ENCODE data around the gene TIGD6. TPM values are rescaled to one million over a fixed set of nuclear protein-coding genes. Genes with fewer than 3 reads are reported as not detected.

The TIGD6 gene
- total RNA-seq, 2 donors from 2014 or later, result 2.6 to 4.0 TPM

GRCh38 chr5:150021491-150022157, 21.2 kb upstream of the TIGD6 start:
- DNase-seq, result no peak
- no peak for ATAC-seq
- intact Hi-C loops (cut with DNase I, micrococcal nuclease), result no loop called here

- no peak for DNase-seq
- intact Hi-C loops (cut with DNase I, micrococcal nuclease), result no loop called here
- no peak for ATAC-seq
These were observed 19.8 kb upstream of the TIGD6 start for GRCh38 chr5:150020249-150020648.

DNA sequence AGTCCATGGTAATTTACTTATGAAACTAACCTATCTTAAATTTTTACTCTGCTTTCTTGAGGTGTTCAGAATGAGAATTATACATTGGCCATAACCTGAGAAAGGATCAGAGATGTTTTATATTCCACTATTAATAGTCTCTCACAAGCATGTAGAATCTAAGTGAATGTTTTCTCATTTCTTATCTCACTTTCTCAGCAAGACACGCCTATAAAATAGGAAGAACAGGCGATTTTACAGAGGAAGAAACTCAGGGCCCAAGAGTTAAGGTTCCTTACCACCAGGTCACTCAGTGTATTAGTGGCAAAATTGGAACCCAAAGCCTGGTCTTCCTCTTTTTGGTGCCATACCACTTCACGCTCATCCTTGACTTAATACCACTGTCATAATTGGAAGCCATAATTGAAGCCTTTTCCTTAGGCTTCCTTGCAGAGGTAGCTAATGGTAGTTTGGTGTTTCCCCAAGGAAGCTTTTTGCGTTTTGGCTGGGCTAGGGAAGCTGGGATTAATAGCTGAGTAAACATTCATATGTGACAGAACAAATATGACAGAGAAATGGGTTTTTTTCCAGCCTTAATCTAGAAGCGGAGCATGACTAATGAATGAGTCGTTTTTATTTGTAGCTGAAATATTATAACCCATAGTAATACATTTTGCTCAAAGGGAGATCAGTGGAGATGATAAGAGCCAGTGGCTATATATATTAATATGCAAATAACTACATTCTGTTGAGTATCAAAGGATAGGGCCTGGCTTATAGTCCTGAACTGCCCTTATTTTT, 17.0 kb upstream of the TIGD6 start:
- intact Hi-C loops (cut with DNase I, micrococcal nuclease), result no loop called here
- no peak for DNase-seq
- no peak for ATAC-seq

DNA sequence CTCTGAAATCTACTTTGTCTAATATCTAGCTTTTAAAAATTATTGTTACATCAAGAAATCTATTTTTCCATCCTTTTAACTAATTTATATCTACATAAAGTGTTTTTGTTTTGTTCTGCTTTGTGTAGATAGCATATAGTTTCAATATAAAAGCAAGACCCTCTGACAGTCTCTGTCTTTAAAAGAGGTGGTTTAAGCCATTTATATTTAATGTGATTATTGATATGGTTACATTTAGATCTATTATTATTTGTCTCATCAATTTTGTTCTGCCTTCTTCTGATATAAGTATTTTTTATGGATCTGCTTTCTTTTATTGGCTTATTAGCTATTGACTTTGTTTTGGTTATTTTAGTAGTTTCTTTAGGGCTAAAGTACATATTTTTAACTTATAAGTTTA, 16.1 kb upstream of the TIGD6 start:
- ATAC-seq (no peak), DNase-seq (no peak)
- intact Hi-C loops (cut with DNase I, micrococcal nuclease), result no loop called here

- DNase-seq, result no peak
- intact Hi-C loops (cut with DNase I, micrococcal nuclease), result no loop called here
- ATAC-seq, result no peak
These were observed 15.0 kb upstream of the TIGD6 start for GRCh38 chr5:150015415-150015814.

DNA sequence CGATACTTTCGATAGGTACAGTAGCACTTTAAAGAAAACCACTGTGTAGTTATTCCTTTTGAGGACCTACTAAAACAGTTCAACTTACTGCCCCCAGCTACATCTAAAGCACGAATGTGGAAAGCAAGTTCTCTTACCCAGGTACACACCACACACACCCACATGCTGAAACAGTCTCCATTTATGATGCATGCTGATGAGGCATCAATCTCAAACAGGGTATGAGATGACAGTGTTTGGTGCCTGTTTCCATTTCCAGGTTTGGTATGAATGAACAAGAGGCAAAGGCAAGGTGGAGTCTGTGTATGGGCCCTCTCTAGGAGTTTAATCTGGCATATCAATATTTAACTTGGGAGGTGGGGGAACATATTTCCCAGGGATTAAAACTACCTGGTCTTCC, 14.0 kb upstream of the TIGD6 start:
- intact Hi-C loops (cut with DNase I, micrococcal nuclease), result no loop called here
- DNase-seq, result no peak
- ATAC-seq, result no peak

DNA sequence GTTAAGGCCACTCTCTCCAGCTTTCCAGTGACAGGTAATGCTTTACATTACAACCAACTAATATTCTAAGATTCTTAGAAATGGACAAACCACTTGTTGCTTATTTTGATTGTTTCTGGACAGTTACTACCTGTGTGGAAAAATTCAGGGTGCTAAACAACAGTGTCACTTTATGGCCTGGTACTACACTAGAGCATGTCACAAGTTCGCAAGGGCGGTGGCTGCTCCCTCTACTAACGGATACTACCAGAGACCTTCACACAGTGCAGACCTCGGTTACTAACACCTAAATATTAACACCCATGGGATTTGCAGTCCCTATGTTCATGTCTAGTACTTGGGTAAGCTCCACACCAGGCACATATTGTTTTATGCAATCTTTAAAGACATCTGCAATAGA, 13.5 kb upstream of the TIGD6 start:
- DNase-seq (peak in 1 of 2 donors; percentile 36), ATAC-seq (peak; percentile 82)
- intact Hi-C loops (cut with DNase I, micrococcal nuclease), result no loop called here

DNA sequence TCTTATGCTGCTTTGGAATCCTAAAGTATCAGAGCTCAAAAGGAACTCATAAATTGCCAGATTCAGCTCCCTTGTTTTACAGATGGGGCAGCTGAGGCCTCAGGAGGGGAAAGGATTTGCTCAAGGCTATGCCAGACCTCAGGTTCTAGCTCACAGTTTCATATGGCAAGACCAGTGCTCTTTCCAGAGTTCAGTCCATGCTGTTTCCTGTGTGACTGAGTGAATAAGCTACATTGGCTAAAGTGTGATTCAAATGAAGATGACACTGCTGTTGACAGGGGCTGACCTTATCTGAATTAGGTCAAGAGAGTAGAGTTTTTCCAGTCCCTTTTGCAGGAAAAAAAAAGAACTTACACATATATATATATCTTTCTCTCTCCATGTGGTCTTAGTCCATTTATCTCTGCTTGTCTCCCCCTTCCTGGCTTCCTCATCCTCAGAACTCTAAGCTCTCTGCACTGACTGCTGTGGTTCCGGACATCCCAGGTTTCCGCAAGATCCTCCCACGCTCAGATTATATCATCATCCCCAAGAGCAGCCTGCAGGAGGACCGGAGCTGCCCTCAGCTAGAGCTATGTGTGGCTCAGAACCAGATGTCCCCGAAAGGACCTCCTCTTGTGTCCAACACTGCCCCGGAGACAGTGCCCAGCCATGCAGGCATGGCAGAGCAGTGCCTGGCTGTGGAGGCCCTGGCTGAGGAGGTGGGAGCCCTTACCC, 9.4 kb upstream of the TIGD6 start:
- ATAC-seq (no peak), DNase-seq (no peak)
- intact Hi-C loops (cut with DNase I, micrococcal nuclease), result no loop called here

GRCh38 chr5:150007050-150007449, 6.6 kb upstream of the TIGD6 start:
- DNase-seq (no peak), ATAC-seq (no peak)
- intact Hi-C loops (cut with DNase I, micrococcal nuclease), result no loop called here

GRCh38 chr5:150006318-150006717, 5.9 kb upstream of the TIGD6 start:
- ATAC-seq (no peak), DNase-seq (no peak)
- intact Hi-C loops (cut with DNase I, micrococcal nuclease), result no loop called here

DNA sequence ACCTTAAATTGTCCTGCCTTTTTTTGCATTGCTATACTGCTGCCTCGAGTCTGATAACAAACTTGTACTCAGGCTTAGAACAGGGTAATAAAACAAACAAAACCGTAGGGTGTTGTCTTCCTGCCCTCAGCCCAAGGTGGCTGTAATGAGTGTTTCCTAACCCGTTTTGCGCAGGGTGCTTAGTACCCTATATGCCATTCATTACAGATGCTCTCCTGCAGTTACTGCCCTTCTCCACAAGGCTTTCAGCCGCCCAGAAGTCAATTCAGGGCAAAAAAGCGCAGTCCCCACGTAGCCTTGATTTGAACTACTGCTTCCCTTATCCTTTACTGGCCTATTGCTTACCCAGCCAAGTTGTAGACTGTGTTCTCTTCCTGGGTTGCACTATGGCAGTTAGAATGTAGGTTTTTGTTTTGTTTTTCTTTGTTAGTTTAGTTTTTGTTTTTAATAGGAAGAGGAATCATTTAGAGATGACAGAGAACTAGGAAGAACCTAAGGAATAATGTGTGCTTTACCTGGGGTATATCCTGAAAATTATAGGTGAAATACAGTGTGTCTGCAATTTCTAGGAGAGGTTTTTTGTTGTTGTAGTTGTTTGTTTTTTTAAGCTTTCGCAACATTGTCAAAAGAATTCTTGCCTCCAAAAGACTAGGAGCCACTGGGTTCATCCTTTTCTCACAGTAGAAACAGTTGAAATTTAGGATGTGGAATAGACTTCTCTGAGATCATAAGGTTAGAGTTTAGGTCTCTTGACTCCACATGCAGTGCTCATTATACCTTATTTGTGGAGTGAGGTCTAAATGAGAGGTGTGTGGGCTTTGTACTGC, 1.4 kb upstream of the TIGD6 start:
- DNase-seq, result peak; percentile 48 to 49
- ATAC-seq, result peak; percentile 53
- intact Hi-C loops (cut with DNase I, micrococcal nuclease), result no loop called here

DNA sequence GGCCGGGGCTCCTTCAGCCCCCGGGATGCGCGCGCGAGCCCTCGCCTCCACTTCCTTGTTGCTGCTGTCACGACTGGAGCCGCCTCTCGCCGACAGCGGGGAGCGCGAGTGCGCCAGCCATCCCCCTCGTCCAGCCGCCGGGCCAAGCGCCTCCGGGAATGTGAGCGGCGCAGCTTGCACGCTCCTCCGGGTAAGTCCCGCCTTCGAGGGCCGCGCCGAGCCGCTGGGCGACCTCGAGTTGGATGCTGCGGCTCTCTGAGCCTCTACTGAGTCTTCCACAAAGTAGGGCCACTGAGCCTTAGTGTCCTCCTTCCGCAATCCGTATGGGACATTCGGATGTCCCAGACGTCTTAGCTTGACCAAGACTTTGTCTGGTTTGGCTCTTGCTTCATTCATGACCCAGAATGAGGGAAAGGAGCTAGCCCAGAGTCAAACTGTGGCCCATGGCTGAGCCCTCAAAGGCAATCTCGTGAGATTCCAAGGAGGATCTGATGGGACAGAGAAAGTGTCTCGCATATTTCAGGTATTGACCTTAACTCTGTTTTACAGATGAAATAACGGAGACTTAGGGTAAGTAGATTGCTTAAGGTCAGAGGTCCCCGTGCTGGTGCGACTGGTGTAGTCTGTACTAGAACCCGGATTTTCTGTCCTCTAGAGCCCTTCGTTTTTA, 671 bp upstream of the TIGD6 start:
- ATAC-seq, result peak; percentile 47
- intact Hi-C loops (cut with DNase I, micrococcal nuclease), result no loop called here
- peak; percentile 47 to 66 for DNase-seq

GRCh38 chr5:149999866-150000255, 593 bp downstream of the TIGD6 start:
- intact Hi-C loops (cut with DNase I, micrococcal nuclease), result loop anchor here (10.0 kb wide), 1 partner anchor 165 kb away; no protein-coding TSS in a partner anchor
- no peak for DNase-seq
- peak; percentile 44 for ATAC-seq

GRCh38 chr5:149999359-149999758, 1.1 kb downstream of the TIGD6 start:
- ATAC-seq, result no peak
- intact Hi-C loops (cut with DNase I, micrococcal nuclease), result loop anchor here (10.0 kb wide), 1 partner anchor 165 kb away; no protein-coding TSS in a partner anchor
- DNase-seq, result no peak

GRCh38 chr5:149998281-149998680, 2.2 kb downstream of the TIGD6 start:
- DNase-seq, result no peak
- ATAC-seq, result no peak
- intact Hi-C loops (cut with DNase I, micrococcal nuclease), result loop anchor here (10.0 kb wide), 1 partner anchor 163 kb away; no protein-coding TSS in a partner anchor

DNA sequence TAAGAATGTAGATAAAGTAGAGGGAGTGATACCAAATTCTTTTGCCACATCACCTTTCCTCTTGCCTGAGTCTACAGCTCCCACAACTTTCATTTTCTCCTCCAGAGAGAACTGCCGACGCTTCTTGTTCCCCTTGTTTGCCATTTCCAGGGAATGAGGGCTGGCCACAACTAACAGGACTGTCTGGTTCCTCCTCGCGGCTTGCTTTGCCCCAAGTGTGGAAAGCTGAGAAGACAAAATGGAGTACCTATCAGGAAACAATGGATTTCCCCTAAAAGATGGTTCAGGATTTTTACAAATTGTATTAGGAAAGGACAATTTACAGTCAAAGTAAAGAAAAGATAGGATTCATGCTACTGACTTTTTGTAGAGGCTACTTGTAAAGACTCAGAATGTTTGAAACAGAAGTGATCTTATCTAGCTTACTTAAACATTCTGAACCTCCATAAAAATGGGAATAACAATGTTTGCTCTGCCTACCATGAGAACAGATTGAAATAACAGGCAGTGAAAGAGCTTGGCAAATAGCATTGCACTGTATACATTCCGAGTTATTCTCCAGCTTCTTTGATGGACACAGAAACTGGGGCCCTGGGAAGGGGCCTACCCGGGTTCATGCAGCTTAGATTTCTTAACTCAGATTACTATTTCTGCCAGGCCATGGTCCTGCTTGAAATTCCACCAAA, 4.1 kb downstream of the TIGD6 start:
- no peak for ATAC-seq
- DNase-seq, result no peak
- intact Hi-C loops (cut with DNase I, micrococcal nuclease), result loop anchor here (10.0 kb wide), 1 partner anchor 162 kb away; no protein-coding TSS in a partner anchor

GRCh38 chr5:149995385-149996204, 4.9 kb downstream of the TIGD6 start:
- ATAC-seq (no peak), DNase-seq (no peak)
- intact Hi-C loops (cut with DNase I, micrococcal nuclease), result loop anchor here (10.0 kb wide), 1 partner anchor 161 kb away; no protein-coding TSS in a partner anchor

Data from left colon (tissue), 2 donors.